ENCODE measurements around the gene HEATR5A. TPM values are rescaled to one million over a fixed set of nuclear protein-coding genes. Genes with fewer than 3 reads are reported as not detected.
A peak's percentile ranks its signal among the peaks of the same experiment; 100 is the strongest.

HEATR5A gene
- total and polyA plus RNA-seq, 2 of the 13 experiments (the other 11 are each of a cell fraction or from before 2014, with no cell fraction given) = 36.4 to 105 TPM

GRCh38 chr14:31420319-31421111 is at the start of gene HEATR5A (continued):
- TF ChIP-seq ZNF652 (CRISPR knock-in tag; IDR thresholded peaks at IDR 0.05; ENCODE audit: borderline replicate concordance, low read depth) (peak; percentile 58; the same call in 1 of the 2 replicates), ZNF18 (CRISPR knock-in tag; IDR thresholded peaks at IDR 0.05; ENCODE audit: insufficient replicate concordance) (peak; percentile 98), ZNF598 (CRISPR knock-in tag; IDR thresholded peaks at IDR 0.05; ENCODE audit: borderline replicate concordance) (peak; percentile 100), ZSCAN30 (CRISPR knock-in tag; IDR thresholded peaks at IDR 0.05) (peak; percentile 76; the same call in 1 of the 2 replicates), E2F1 (CRISPR knock-in tag; IDR thresholded peaks at IDR 0.05) (peak; percentile 97), SRY (CRISPR knock-in tag; IDR thresholded peaks at IDR 0.05) (peak; percentile 100), UBTF (CRISPR knock-in tag; IDR thresholded peaks at IDR 0.05) (peak; percentile 99), NFIB (CRISPR knock-in tag; IDR thresholded peaks at IDR 0.05; ENCODE audit: borderline replicate concordance) (no peak), GATAD2A (CRISPR knock-in tag; IDR thresholded peaks at IDR 0.05) (peak; percentile 72), GLI4 (CRISPR knock-in tag; IDR thresholded peaks at IDR 0.05; ENCODE audit: borderline replicate concordance) (peak; percentile 99), RNF219 (CRISPR knock-in tag; IDR thresholded peaks at IDR 0.05) (no peak), ZNF230 (CRISPR knock-in tag; IDR thresholded peaks at IDR 0.05) (peak; percentile 100), ZNF232 (CRISPR knock-in tag; IDR thresholded peaks at IDR 0.05; ENCODE audit: borderline replicate concordance) (peak; percentile 85), ZFP82 (CRISPR knock-in tag; IDR thresholded peaks at IDR 0.05; ENCODE audit: borderline replicate concordance) (peak; percentile 100), ZNF333 (CRISPR knock-in tag; IDR thresholded peaks at IDR 0.05; ENCODE audit: borderline replicate concordance) (peak; percentile 83), HOXA3 (CRISPR knock-in tag; IDR thresholded peaks at IDR 0.05) (peak; percentile 96), PCBP2 (optimal IDR thresholded peaks at IDR 0.05; ENCODE audit: low read depth, low read length, poor library complexity, severe bottlenecking) (no peak), STAT6 (CRISPR knock-in tag; IDR thresholded peaks at IDR 0.05; ENCODE audit: borderline replicate concordance) (peak; percentile 93)
